ENCODE measurements around the gene NTNG1. TPM values are rescaled to one million over a fixed set of nuclear protein-coding genes. Genes with fewer than 3 reads are reported as not detected.

The NTNG1 gene
- total RNA-seq, 1 donor from 2014 or later, result 5.7 TPM

GRCh38 chr1:107323784-107324183 lies 182.9 kb downstream of the NTNG1 start:
- peaks cover 23% of the 10 kb centered on the region for H3K4me1 Mint-ChIP-seq
- H3K27me3 Mint-ChIP-seq, result no peaks in the 10 kb centered on the region
- no peak overlapping the region for H3K4me3 Mint-ChIP-seq
- no peak overlapping the region for H3K27ac Mint-ChIP-seq
- H3K9me3 Mint-ChIP-seq, result no peaks in the 10 kb centered on the region
- intact Hi-C loops (cut with micrococcal nuclease), result no loop called here
- peak; percentile 42 for ATAC-seq (ENCODE audit: low read depth)
- no peak for DNase-seq
- H3K36me3 Mint-ChIP-seq (ENCODE audit: low read depth), result no peaks in the 10 kb centered on the region
- POLR2A ChIA-PET, result no interaction called here
- no peak for TF ChIP-seq CTCF (IDR thresholded peaks at IDR 0.05)
- CTCF ChIA-PET, result interaction anchor here (0.9 to 1.1 kb wide), 2 partner anchors 93 to 126 kb away, joined by 3 read pairs; no protein-coding TSS in a partner anchor

DNA sequence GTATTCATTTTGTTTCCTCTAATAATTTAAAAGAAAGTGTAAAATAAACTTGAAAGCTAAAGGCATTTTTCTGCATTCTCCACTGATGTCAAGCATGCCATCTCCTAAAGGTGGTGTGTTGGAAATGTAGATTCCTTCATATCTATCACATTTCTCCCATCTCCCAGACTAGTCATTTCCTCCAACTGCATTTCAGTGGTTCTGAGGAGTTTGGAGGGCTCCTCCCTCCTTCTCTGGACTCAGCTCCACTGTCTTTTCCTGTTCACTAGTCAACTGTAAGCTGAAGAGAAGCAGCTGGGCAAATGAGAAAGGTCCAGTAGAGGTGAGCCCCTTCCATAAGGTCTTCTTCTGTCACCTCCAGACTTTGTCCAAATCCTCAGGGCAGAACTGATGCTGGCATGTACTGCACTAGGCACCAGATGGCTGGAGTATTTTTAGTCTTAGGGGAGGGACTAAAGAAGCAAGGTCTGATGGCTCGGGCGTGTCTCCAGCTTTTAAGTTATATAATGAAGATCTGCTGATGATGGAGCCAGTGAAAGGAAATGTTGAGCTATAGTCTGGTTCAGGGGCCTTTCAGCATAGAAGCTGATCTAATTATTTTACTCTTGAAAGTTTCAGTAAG lies 186.1 kb downstream of the NTNG1 start:
- POLR2A ChIA-PET, result no interaction called here
- CTCF ChIA-PET, result interaction anchor here (1.0 kb wide), 2 partner anchors 51 to 203 kb away, joined by 3 read pairs; no protein-coding TSS in a partner anchor
- Mint-ChIP-seq H3K27me3 (peaks cover 2% of the 10 kb centered on the region), H3K4me3 (no peak overlapping the region), H3K27ac (peak overlapping the region; percentile 27), H3K36me3 (ENCODE audit: low read depth) (no peaks in the 10 kb centered on the region), H3K4me1 (peaks cover 16% of the 10 kb centered on the region), H3K9me3 (no peaks in the 10 kb centered on the region)
- no peak for TF ChIP-seq CTCF (IDR thresholded peaks at IDR 0.05)
- intact Hi-C loops (cut with micrococcal nuclease), result no loop called here
- DNase-seq (no peak), ATAC-seq (ENCODE audit: low read depth) (no peak)

- intact Hi-C loops (cut with micrococcal nuclease), result no loop called here
- Mint-ChIP-seq H3K9me3 (no peaks in the 10 kb centered on the region), H3K4me3 (no peak overlapping the region), H3K4me1 (peaks cover 16% of the 10 kb centered on the region), H3K27ac (no peak overlapping the region), H3K36me3 (ENCODE audit: low read depth) (no peaks in the 10 kb centered on the region), H3K27me3 (peaks cover 2% of the 10 kb centered on the region)
- no peak for TF ChIP-seq CTCF (IDR thresholded peaks at IDR 0.05)
- CTCF ChIA-PET, result no interaction called here
- ATAC-seq (ENCODE audit: low read depth), result no peak
- POLR2A ChIA-PET, result no interaction called here
- DNase-seq, result no peak
Observed at GRCh38 chr1:107327446-107327845, 186.6 kb downstream of the NTNG1 start.

DNA sequence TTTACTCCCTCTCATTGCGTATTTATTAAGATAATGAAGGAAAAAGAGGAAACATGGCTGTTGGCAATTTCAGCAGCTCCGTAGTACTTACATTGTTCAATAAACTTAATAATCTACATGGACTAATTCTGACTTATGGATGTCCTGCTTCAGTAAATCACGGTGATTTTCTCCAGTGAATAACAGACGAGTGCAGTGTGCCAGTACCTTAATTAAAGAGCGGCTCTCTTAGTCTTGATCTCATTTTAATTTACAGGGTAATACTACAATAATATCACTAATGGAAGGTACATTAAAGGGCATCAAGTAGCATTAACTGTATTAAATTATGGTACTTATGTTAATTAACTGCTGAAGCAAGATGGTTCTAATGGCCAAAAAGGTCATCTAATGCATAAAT lies 187.2 kb downstream of the NTNG1 start:
- H3K27ac Mint-ChIP-seq, result no peak overlapping the region
- CTCF ChIA-PET, result no interaction called here
- intact Hi-C loops (cut with micrococcal nuclease), result no loop called here
- DNase-seq, result no peak
- H3K27me3 Mint-ChIP-seq, result peaks cover 2% of the 10 kb centered on the region
- H3K36me3 Mint-ChIP-seq (ENCODE audit: low read depth), result no peaks in the 10 kb centered on the region
- no peak overlapping the region for H3K4me3 Mint-ChIP-seq
- no peaks in the 10 kb centered on the region for H3K9me3 Mint-ChIP-seq
- no peak for TF ChIP-seq CTCF (IDR thresholded peaks at IDR 0.05)
- ATAC-seq (ENCODE audit: low read depth), result no peak
- POLR2A ChIA-PET, result no interaction called here
- peaks cover 16% of the 10 kb centered on the region for H3K4me1 Mint-ChIP-seq

GRCh38 chr1:107339775-107340174 lies 198.9 kb downstream of the NTNG1 start:
- CTCF ChIA-PET, result no interaction called here
- peaks cover 1% of the 10 kb centered on the region for H3K27me3 Mint-ChIP-seq
- no peak for ATAC-seq (ENCODE audit: low read depth)
- intact Hi-C loops (cut with micrococcal nuclease), result no loop called here
- POLR2A ChIA-PET, result no interaction called here
- no peaks in the 10 kb centered on the region for H3K4me1 Mint-ChIP-seq
- H3K4me3 Mint-ChIP-seq, result no peak overlapping the region
- no peak for DNase-seq
- H3K27ac Mint-ChIP-seq, result no peak overlapping the region
- TF ChIP-seq CTCF (IDR thresholded peaks at IDR 0.05), result no peak
- no peaks in the 10 kb centered on the region for H3K36me3 Mint-ChIP-seq (ENCODE audit: low read depth)
- H3K9me3 Mint-ChIP-seq, result no peaks in the 10 kb centered on the region

Data from activated B cell treated with CpG ODN at 0.5 μM for 24 hours (primary cell).